ENCODE measurements around the gene ANGPT4.
A peak's percentile ranks its signal among the peaks of the same experiment; 100 is the strongest.

The ANGPT4 gene

DNA sequence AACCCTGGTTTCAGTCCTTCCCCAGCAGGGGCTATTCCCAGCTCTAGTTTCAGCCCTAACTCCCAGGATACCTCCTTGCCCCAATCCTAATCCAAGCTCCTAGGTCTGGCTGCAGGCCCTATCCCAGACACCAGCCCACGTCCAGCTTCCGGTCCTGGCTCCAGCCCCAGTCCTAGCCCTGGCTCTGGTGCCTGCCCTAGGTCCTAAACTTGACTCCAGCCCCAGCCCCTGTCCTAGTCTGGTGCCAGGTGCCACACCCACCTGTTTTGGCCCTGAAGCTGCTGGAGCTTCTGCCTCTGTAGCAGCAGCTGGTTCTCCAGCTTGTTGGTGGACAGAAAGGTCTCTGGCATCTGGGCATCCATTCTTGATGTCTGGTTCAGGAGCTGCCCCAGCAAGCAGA is 28.1 kb downstream of the ANGPT4 start:
- no peak overlapping the region for H3K4me3 ChIP-seq (ENCODE audit: low read depth, low read length)
- TF ChIP-seq, protein P1, sequence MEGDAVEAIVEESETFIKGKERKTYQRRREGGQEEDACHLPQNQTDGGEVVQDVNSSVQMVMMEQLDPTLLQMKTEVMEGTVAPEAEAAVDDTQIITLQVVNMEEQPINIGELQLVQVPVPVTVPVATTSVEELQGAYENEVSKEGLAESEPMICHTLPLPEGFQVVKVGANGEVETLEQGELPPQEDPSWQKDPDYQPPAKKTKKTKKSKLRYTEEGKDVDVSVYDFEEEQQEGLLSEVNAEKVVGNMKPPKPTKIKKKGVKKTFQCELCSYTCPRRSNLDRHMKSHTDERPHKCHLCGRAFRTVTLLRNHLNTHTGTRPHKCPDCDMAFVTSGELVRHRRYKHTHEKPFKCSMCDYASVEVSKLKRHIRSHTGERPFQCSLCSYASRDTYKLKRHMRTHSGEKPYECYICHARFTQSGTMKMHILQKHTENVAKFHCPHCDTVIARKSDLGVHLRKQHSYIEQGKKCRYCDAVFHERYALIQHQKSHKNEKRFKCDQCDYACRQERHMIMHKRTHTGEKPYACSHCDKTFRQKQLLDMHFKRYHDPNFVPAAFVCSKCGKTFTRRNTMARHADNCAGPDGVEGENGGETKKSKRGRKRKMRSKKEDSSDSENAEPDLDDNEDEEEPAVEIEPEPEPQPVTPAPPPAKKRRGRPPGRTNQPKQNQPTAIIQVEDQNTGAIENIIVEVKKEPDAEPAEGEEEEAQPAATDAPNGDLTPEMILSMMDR (IDR thresholded peaks at IDR 0.05; ENCODE audit: control insufficient read depth, extremely low read depth, insufficient read depth), result no peak
- DNase-seq (ENCODE audit: low read depth), result no peak

DNA sequence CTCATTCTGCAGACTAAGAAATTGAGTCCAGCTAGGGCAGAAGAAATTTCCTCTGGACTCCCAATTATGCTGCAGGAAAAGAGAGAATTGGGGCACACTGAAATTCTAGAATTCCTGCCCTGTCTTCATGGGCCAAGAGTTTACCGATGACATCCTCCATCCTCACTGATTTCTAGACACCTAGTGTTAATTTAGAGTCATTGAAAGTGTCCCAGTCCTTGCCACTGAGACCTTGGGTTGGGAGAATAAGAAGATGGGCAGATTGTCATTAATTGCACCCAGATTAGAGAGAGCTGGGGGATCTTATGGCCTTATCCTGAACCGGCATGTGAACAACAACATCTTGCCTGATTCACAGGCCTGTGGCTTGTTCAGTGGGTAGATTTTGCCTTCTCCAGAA is 29.0 kb downstream of the ANGPT4 start:
- TF ChIP-seq, protein P1 (IDR thresholded peaks at IDR 0.05; ENCODE audit: control insufficient read depth, extremely low read depth, insufficient read depth), result no peak
- H3K4me3 ChIP-seq (ENCODE audit: low read depth, low read length), result no peak overlapping the region
- DNase-seq (ENCODE audit: low read depth), result no peak

DNA sequence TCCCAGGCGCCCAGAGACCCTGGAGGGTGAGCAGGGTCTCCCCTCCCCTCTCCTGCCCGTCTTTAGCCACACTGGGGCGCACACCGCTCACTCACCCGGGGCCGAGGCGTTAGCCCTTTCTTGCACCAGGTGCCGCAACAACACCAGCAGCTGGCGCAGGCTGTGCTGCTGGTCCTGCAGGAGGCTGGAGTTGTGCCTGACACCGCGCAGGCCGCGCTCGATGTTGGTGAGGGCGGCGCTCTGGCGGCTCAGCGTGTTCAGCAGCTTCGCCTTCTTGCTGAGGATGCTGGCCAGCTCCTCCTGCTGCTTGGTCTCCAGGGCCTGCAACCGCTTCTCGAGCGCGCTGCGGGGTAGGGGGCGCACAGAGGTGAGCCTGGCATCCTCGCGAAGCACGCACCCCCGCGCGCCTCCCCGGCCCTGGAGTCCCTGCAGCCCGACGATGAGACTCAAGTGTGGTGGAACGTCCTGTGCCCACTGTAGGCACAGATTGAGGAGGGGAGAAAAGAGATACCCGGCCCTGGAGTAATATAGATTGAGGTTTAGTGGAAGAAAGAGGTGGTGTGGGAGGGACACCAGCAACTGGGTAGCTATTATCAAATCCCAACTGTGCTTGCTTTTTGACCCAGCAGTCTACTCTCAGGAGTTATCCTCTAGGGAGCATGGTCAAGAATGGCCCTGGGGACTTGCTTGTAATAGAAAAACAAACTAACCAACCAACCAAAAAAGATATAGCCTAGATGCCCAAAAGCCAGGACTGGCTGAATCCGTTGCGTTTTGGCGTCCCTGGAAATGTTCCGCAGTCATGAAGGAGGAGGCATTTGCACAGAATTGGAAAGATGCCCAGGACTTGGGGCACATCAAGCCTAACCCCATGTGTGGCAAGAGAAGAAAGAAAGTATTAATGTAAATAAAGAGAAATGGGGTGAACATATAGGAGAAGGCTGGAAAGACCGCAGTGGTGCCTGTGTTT is 30.9 kb downstream of the ANGPT4 start:
- TF ChIP-seq, protein P1 (IDR thresholded peaks at IDR 0.05; ENCODE audit: control insufficient read depth, extremely low read depth, insufficient read depth), result peak; percentile 53
- H3K4me3 ChIP-seq (ENCODE audit: low read depth, low read length), result no peak overlapping the region
- peak; percentile 57 for DNase-seq (ENCODE audit: low read depth)

DNA sequence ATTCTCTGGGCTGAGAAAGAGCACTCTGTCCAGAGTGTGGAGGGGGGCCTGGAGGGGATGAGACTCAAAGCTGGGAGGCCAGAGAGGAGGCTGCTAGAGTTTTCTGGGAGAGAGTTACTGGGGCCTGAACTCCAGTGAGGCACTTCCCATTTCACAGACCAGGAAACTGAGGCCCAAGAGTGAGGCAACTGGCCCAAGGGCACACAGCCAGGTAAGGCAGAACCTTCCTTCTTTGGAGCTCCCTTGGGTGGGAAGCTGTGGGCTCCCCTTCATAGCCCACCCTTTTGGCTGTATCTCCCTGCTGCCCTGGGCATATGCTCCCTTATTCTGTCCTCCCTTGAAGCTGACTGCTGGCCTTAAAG is 34.4 kb downstream of the ANGPT4 start:
- DNase-seq (ENCODE audit: low read depth), result no peak
- TF ChIP-seq, protein P1 (IDR thresholded peaks at IDR 0.05; ENCODE audit: control insufficient read depth, extremely low read depth, insufficient read depth), result no peak
- no peak overlapping the region for H3K4me3 ChIP-seq (ENCODE audit: low read depth, low read length)

DNA sequence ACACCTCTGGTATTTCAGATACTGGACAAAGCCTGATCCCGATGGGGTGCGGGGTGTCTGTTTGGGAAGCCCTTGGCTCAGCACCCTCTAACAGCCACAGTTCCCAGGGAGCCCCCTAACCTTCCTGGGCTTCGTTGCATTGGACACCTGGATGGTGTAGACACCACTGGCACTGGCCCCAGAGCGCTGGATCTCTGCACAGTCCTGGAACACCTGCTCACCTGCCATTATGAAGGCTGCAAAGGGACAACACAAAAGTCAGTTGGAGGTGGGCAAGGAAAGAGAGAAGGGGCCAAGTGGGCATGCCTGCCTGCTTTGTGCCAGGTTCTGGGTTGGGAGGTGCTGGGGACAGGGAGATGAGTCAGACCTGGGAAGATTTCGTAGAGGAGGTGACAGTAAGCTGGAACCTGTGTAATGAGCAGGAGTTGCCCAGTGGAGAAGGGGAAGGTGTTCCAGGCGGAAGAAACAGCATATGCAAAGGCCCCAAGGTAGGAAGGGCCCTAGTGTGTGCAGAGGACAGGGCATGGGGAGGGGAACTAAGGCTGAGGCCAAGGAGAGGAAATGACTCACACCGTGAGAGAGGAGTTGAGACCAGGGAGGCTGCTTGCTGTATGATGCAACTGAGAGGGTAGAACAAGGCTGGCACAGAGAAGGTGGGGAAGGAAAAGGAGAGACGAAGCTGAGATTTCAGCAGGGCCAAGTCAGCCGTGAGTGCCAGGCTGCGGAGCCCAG is 34.9 kb downstream of the ANGPT4 start:
- no peak overlapping the region for H3K4me3 ChIP-seq (ENCODE audit: low read depth, low read length)
- TF ChIP-seq, protein P1 (IDR thresholded peaks at IDR 0.05; ENCODE audit: control insufficient read depth, extremely low read depth, insufficient read depth), result no peak
- DNase-seq (ENCODE audit: low read depth), result no peak

DNA sequence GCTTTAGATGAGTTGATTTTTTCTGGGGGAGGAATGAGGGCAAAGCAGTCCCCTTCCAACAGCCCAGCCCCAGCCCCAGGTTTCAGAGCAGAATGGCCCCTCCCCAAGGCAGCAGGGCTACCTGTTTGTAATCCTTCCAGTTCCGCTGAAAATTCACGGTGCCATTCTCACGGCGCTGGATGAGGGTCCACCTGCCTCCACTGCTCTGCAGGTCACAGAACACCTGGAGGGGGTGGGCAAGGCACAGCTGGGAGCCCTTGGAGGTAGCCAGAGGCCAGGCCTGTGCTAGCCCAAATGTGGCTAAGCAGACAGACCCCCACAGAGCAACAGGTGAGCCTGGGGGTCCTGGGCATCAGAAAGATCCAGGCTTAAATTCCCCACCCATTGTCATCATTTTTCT is 36.5 kb downstream of the ANGPT4 start:
- no peak for DNase-seq (ENCODE audit: low read depth)
- H3K4me3 ChIP-seq (ENCODE audit: low read depth, low read length), result no peak overlapping the region
- TF ChIP-seq, protein P1 (IDR thresholded peaks at IDR 0.05; ENCODE audit: control insufficient read depth, extremely low read depth, insufficient read depth), result no peak
